NT2/D1 (cell line): ENCODE results near the gene SOS2.

Experiments used
- YY1 ChIP-seq: IDR thresholded peaks from 2 replicates; pipeline ENCODE4 v1.6.1; 2011; ENCODE audit not compliant: insufficient read length, insufficient read depth
- ZNF274 ChIP-seq: IDR thresholded peaks from 2 replicates; pipeline ENCODE4 v1.6.1; 2011; ENCODE audit warnings: mild to moderate bottlenecking, low read depth, low read length

- TF ChIP-seq ZNF274 (no peak), YY1 (no peak)
These were observed 32.9 kb downstream of the SOS2 start for GRCh38 chr14:50198499-50198898.
